Measurements from ENCODE around the gene MROH7. TPM values are rescaled to one million over a fixed set of nuclear protein-coding genes. Genes with fewer than 3 reads are reported as not detected.

Gene MROH7
- total RNA-seq, 1 donor from 2014 or later: 0.21 TPM

- Mint-ChIP-seq H3K36me3 (no peaks in the 10 kb centered on the region), H3K4me3 (no peak overlapping the region), H3K27ac (peak overlapping the region; percentile 73), H3K4me1 (peaks cover 22% of the 10 kb centered on the region), H3K9me3 (no peaks in the 10 kb centered on the region), H3K27me3 (ENCODE audit: insufficient read depth, low read depth) (peaks cover 13% of the 10 kb centered on the region)
- no peak overlapping the region for H3K4me2 ChIP-seq
- H3K9ac ChIP-seq: no peak overlapping the region
- H3K27ac ChIP-seq: no peak overlapping the region
- H3K27me3 ChIP-seq: no peaks in the 10 kb centered on the region
- H3K79me2 ChIP-seq (ENCODE audit: low read depth): no peaks in the 10 kb centered on the region
- no peaks in the 10 kb centered on the region for H4K20me1 ChIP-seq (ENCODE audit: low read depth)
- no peaks in the 10 kb centered on the region for H3K36me3 ChIP-seq
- TF ChIP-seq EZH2 (IDR thresholded peaks at IDR 0.05) (no peak), EZH2phosphoT487 (IDR thresholded peaks at IDR 0.05) (no peak)
- H3K4me1 ChIP-seq: peaks cover 13% of the 10 kb centered on the region
- peaks cover 8% of the 10 kb centered on the region for H3F3A ChIP-seq (ENCODE audit: low read depth)
- no peak for DNase-seq (ENCODE audit: low spot score)
- H2AFZ ChIP-seq (replicated peaks): no peak overlapping the region
- H3K9me3 ChIP-seq (ENCODE audit: low read depth): no peaks in the 10 kb centered on the region
- H3K4me3 ChIP-seq: no peak overlapping the region
These were observed 33.6 kb upstream of the MROH7 start for GRCh38 chr1:54607821-54608565.

- H3K27ac Mint-ChIP-seq: peak overlapping the region; percentile 73
- peaks cover 22% of the 10 kb centered on the region for H3K4me1 Mint-ChIP-seq
- H3K4me3 Mint-ChIP-seq: peak overlapping the region; percentile 16
- Histone ChIP-seq H2AFZ (replicated peaks) (no peak overlapping the region), H3K9ac (no peak overlapping the region), H3K4me2 (no peak overlapping the region), H3K79me2 (ENCODE audit: low read depth) (no peaks in the 10 kb centered on the region), H3K4me3 (no peak overlapping the region), H3K27ac (no peak overlapping the region), H3K36me3 (no peaks in the 10 kb centered on the region), H3K9me3 (ENCODE audit: low read depth) (no peaks in the 10 kb centered on the region), H3K4me1 (peaks cover 13% of the 10 kb centered on the region), H3F3A (ENCODE audit: low read depth) (peaks cover 8% of the 10 kb centered on the region), H4K20me1 (ENCODE audit: low read depth) (no peaks in the 10 kb centered on the region), H3K27me3 (no peaks in the 10 kb centered on the region)
- H3K9me3 Mint-ChIP-seq: no peaks in the 10 kb centered on the region
- no peak for TF ChIP-seq EZH2 (IDR thresholded peaks at IDR 0.05)
- TF ChIP-seq EZH2phosphoT487 (IDR thresholded peaks at IDR 0.05): no peak
- TF ChIP-seq CTCF (IDR thresholded peaks at IDR 0.05): no peak
- DNase-seq (ENCODE audit: low spot score): no peak
- H3K27me3 Mint-ChIP-seq (ENCODE audit: insufficient read depth, low read depth): peaks cover 11% of the 10 kb centered on the region
- no peaks in the 10 kb centered on the region for H3K36me3 Mint-ChIP-seq
These were observed 32.9 kb upstream of the MROH7 start for GRCh38 chr1:54608566-54609230.

- H3K27ac ChIP-seq: no peak overlapping the region
- no peak for TF ChIP-seq EZH2phosphoT487 (IDR thresholded peaks at IDR 0.05)
- no peak for TF ChIP-seq EZH2 (IDR thresholded peaks at IDR 0.05)
- TF ChIP-seq CTCF (IDR thresholded peaks at IDR 0.05): no peak
- Mint-ChIP-seq H3K9me3 (no peaks in the 10 kb centered on the region), H3K27me3 (ENCODE audit: insufficient read depth, low read depth) (peaks cover 11% of the 10 kb centered on the region), H3K27ac (peak overlapping the region; percentile 33), H3K36me3 (no peaks in the 10 kb centered on the region), H3K4me3 (no peak overlapping the region), H3K4me1 (peaks cover 22% of the 10 kb centered on the region)
- H4K20me1 ChIP-seq (ENCODE audit: low read depth): no peaks in the 10 kb centered on the region
- no peaks in the 10 kb centered on the region for H3K79me2 ChIP-seq (ENCODE audit: low read depth)
- no peaks in the 10 kb centered on the region for H3K9me3 ChIP-seq (ENCODE audit: low read depth)
- peaks cover 8% of the 10 kb centered on the region for H3F3A ChIP-seq (ENCODE audit: low read depth)
- H3K4me1 ChIP-seq: peaks cover 13% of the 10 kb centered on the region
- H3K9ac ChIP-seq: no peak overlapping the region
- H2AFZ ChIP-seq (replicated peaks): no peak overlapping the region
- H3K36me3 ChIP-seq: no peaks in the 10 kb centered on the region
- no peak overlapping the region for H3K4me3 ChIP-seq
- no peak for DNase-seq (ENCODE audit: low spot score)
- no peak overlapping the region for H3K4me2 ChIP-seq
- no peaks in the 10 kb centered on the region for H3K27me3 ChIP-seq
These were observed 32.2 kb upstream of the MROH7 start for GRCh38 chr1:54609301-54609921.

Data from neural progenitor cell (in vitro differentiated cells).